Stomach (tissue), 9 donors: ENCODE data around the gene SERINC5. TPM values are rescaled to one million over a fixed set of nuclear protein-coding genes. Genes with fewer than 3 reads are reported as not detected.

ENCODE experiments used
- DNase-seq, 2 donors: peaks; one replicate each; pipeline versions ENCODE4 v3.0.0 to v3.0.0-alpha.2; 2013 to 2019
- H3K27ac ChIP-seq, 5 donors: fragments of 200-600 bp in 4 of 5; sonication (generic) in 4 of 5; one replicate each; pipeline ENCODE4 v1.5.1; 2013 to 2019; ENCODE audit warnings: mild to moderate bottlenecking in 1 of 5, moderate library complexity in 1 of 5
- H3K27me3 ChIP-seq, 3 donors: fragments of 200-600 bp; sonication (generic); one replicate each; pipeline ENCODE4 v1.5.1; 2017 to 2019; ENCODE audit warnings: mixed run types in 1 of 3
- H3K36me3 ChIP-seq, 4 donors: fragments of 200-600 bp; sonication (generic); 1 replicate in 3 of 4; 2 replicates in 1 of 4; pipeline ENCODE4 v1.5.1; 2016 to 2019
- H3K4me1 ChIP-seq, 4 donors: fragments of 200-600 bp; sonication (generic); one replicate each; pipeline ENCODE4 v1.5.1; 2016 to 2019
- H3K4me3 ChIP-seq, 4 donors: fragments of 200-600 bp; sonication (generic) in 3 of 4; one replicate each; pipeline ENCODE4 v1.5.1; 2016 to 2019; ENCODE audit warnings: mild to moderate bottlenecking in 1 of 4
- H3K9me3 ChIP-seq, 4 donors: fragments of 200-600 bp; sonication (generic); one replicate each; pipeline ENCODE4 v1.5.1; 2016 to 2019
- CTCF ChIP-seq, 7 experiments: fragments of 450-650 bp in 4 of 7; fragments of 200-600 bp in 3 of 7; sonication (generic) in 3 of 7; IDR thresholded peaks; one replicate each; pipeline ENCODE4 v1.5.1; 2016 to 2019; ENCODE audit warnings: antibody characterized with exemption in 7 of 7, control low read depth in 2 of 7, mild to moderate bottlenecking in 1 of 7
- EP300 ChIP-seq: sonication (generic); formaldehyde crosslinking; IDR thresholded peaks from one replicate; pipeline ENCODE4 v1.6.1; 2017; ENCODE audit warnings: antibody characterized with exemption
- POLR2A ChIP-seq, 4 donors: fragments of 450-650 bp; IDR thresholded peaks; one replicate each; pipeline ENCODE4 v1.6.1; 2016; ENCODE audit warnings: antibody characterized with exemption in 4 of 4, control low read depth in 2 of 4, mild to moderate bottlenecking in 1 of 4, moderate library complexity in 1 of 4
- POLR2AphosphoS5 ChIP-seq, 3 donors: sonication (generic); formaldehyde crosslinking; IDR thresholded peaks; one replicate each; pipeline ENCODE4 v1.6.1; 2016; ENCODE audit warnings: antibody characterized with exemption in 3 of 3
- WGBS, 5 donors: extraction: QIAGEN DNeasy Blood & Tissue Kit in 3 of 5; methylation state at CpG; one replicate each; pipeline versions ENCODE4 v1.1.5 to v1.1.7; 2013 to 2018; 5-methylcytosine and 5-hydroxymethylcytosine counted together
- intact Hi-C: fragments of 100-400 bp; cut with DNase I; formaldehyde crosslinking; loops from one replicate; pipeline ENCODE4 v1.15.1; 2023; ENCODE audit warnings: low total_unique reads
- polyA plus RNA-seq, 3 donors: library from polyadenylated mRNA; stranded (reverse); fragments of 200-250 nt; gene quantifications; one replicate each; pipeline ENCODE4 v1.2.3, GENCODE V29; 2013
- total RNA-seq, 5 donors: library from RNA; depleted of rRNA; stranded (reverse); fragments of >200 nt; gene quantifications; one replicate each; pipeline versions ENCODE4 v1.1.0 to v1.2.3, GENCODE V29; 2014 to 2016
- donor health status: healthy with polysubstance abuse.
- donor health status: Bipolar disorder and iron deficiency.
- donor health status: healthy.

SERINC5 gene
- total and polyA plus RNA-seq, 8 donors: 2.4 to 71.4 (median 18.7) TPM

- Histone ChIP-seq H3K4me1 (peaks cover 8 to 58% (median 33%) of the 10 kb centered on the region in 4 donors), H3K9me3 (no peaks in the 10 kb centered on the region), H3K4me3 (no peak overlapping the region), H3K27ac (peak overlapping the region in 4 of 5 donors; percentile 69 to 85 (median 80)), H3K27me3 (no peaks in the 10 kb centered on the region), H3K36me3 (no peaks in the 10 kb centered on the region)
- WGBS, 5 donors: 60 to 72% (median 65%) methylated on average over 7 of the region's 7 CpGs
- TF ChIP-seq EP300 (no peak), CTCF (IDR thresholded peaks at IDR 0.05) (no peak), POLR2A (IDR thresholded peaks at IDR 0.05) (no peak), POLR2AphosphoS5 (IDR thresholded peaks at IDR 0.05) (no peak)
- intact Hi-C loops: no loop called here
- no peak for DNase-seq
Measured at GRCh38 chr5:80230269-80230992, 25.4 kb downstream of the SERINC5 start.

GRCh38 chr5:80229902-80230255 lies 26.0 kb downstream of the SERINC5 start:
- no peak overlapping the region for H3K4me3 ChIP-seq
- intact Hi-C loops: no loop called here
- H3K4me1 ChIP-seq: peaks cover 8 to 60% (median 33%) of the 10 kb centered on the region in 4 donors
- H3K27ac ChIP-seq: peak overlapping the region; percentile 11 to 85 (median 79)
- H3K9me3 ChIP-seq: no peaks in the 10 kb centered on the region
- H3K27me3 ChIP-seq: no peaks in the 10 kb centered on the region
- H3K36me3 ChIP-seq: no peaks in the 10 kb centered on the region
- no peak for DNase-seq
- no peak for TF ChIP-seq POLR2AphosphoS5 (IDR thresholded peaks at IDR 0.05)
- WGBS, 5 donors: 24 to 39% (median 35%) methylated on average over 4 of the region's 4 CpGs

GRCh38 chr5:80227979-80228596 lies 27.8 kb downstream of the SERINC5 start:
- H3K4me1 ChIP-seq: peaks cover 8 to 50% (median 30%) of the 10 kb centered on the region in 4 donors
- TF ChIP-seq CTCF (IDR thresholded peaks at IDR 0.05): no peak
- no peak for TF ChIP-seq EP300
- TF ChIP-seq POLR2AphosphoS5 (IDR thresholded peaks at IDR 0.05): no peak
- no peak for TF ChIP-seq POLR2A (IDR thresholded peaks at IDR 0.05)
- no peaks in the 10 kb centered on the region for H3K36me3 ChIP-seq
- H3K9me3 ChIP-seq: no peaks in the 10 kb centered on the region
- H3K27ac ChIP-seq: peak overlapping the region in 2 of 5 donors; percentile 79 to 80
- no peaks in the 10 kb centered on the region for H3K27me3 ChIP-seq
- H3K4me3 ChIP-seq: no peak overlapping the region
- WGBS, 5 donors: 77 to 91% (median 87%) methylated on average over 3 to 4 of the region's 4 CpGs
- no peak for DNase-seq
- intact Hi-C loops: no loop called here

- no peaks in the 10 kb centered on the region for H3K9me3 ChIP-seq
- no peaks in the 10 kb centered on the region for H3K27me3 ChIP-seq
- no peak overlapping the region for H3K4me3 ChIP-seq
- TF ChIP-seq EP300 (no peak), POLR2AphosphoS5 (IDR thresholded peaks at IDR 0.05) (no peak), CTCF (IDR thresholded peaks at IDR 0.05) (no peak), POLR2A (IDR thresholded peaks at IDR 0.05) (no peak)
- intact Hi-C loops: no loop called here
- no peak for DNase-seq
- peaks cover 10 to 44% (median 29%) of the 10 kb centered on the region in 4 donors for H3K4me1 ChIP-seq
- WGBS, 5 donors: 76 to 96% (median 86%) methylated on average over 6 of the region's 6 CpGs
- no peak overlapping the region for H3K27ac ChIP-seq
- H3K36me3 ChIP-seq: no peaks in the 10 kb centered on the region
Measured at GRCh38 chr5:80225934-80226326, 29.9 kb downstream of the SERINC5 start.
